ENCODE measurements around the gene MYH9.

The MYH9 gene

GRCh38 chr22:36304429-36304828 is 83.3 kb downstream of the MYH9 start:
- no peak for DNase-seq (ENCODE audit: low read depth, low spot score)
- TF ChIP-seq CTCF (IDR thresholded peaks at IDR 0.05; ENCODE audit: insufficient read depth, low read length, missing control alignments): no peak
- ChIA-PET CTCF (interaction anchor here (8.5 to 14.4 kb wide), 2 partner anchors 22 to 165 kb away, joined by 123 to 202 read pairs; no protein-coding TSS in a partner anchor), POLR2A (interaction anchor here (0.9 kb wide), 1 partner anchor 8 kb away, joined by 3 read pairs; no protein-coding TSS in a partner anchor)
- no peak overlapping the region for H3K4me3 ChIP-seq (ENCODE audit: low read depth, low read length)

- CTCF ChIA-PET: interaction anchor here (8.5 to 14.4 kb wide), 2 partner anchors 22 to 166 kb away, joined by 123 to 202 read pairs; no protein-coding TSS in a partner anchor
- DNase-seq (ENCODE audit: low read depth, low spot score): no peak
- TF ChIP-seq CTCF (IDR thresholded peaks at IDR 0.05; ENCODE audit: insufficient read depth, low read length, missing control alignments): no peak
- H3K4me3 ChIP-seq (ENCODE audit: low read depth, low read length): no peak overlapping the region
- POLR2A ChIA-PET: interaction anchor here (0.9 kb wide), 1 partner anchor 8 kb away, joined by 3 read pairs; no protein-coding TSS in a partner anchor
These were observed 83.9 kb downstream of the MYH9 start for GRCh38 chr22:36303874-36304273.

- TF ChIP-seq CTCF (IDR thresholded peaks at IDR 0.05; ENCODE audit: insufficient read depth, low read length, missing control alignments): no peak
- POLR2A ChIA-PET: no interaction called here
- no peak for DNase-seq (ENCODE audit: low read depth, low spot score)
- H3K4me3 ChIP-seq (ENCODE audit: low read depth, low read length): no peak overlapping the region
- CTCF ChIA-PET: interaction anchor here (1.2 to 14.4 kb wide), 6 partner anchors 10 to 184 kb away, joined by 4 to 202 read pairs (median 50); partner anchors contain the start of gene APOL2
These were observed 84.7 kb downstream of the MYH9 start for GRCh38 chr22:36303115-36303467.

GRCh38 chr22:36302439-36303114 is 85.2 kb downstream of the MYH9 start:
- TF ChIP-seq CTCF (IDR thresholded peaks at IDR 0.05; ENCODE audit: insufficient read depth, low read length, missing control alignments): no peak
- ChIA-PET CTCF (interaction anchor here (0.9 to 14.4 kb wide), 15 partner anchors 9 to 184 kb away, joined by 3 to 202 read pairs (median 5); partner anchors contain the start of gene APOL2), POLR2A (interaction anchor here (0.7 to 1.5 kb wide), 2 partner anchors 14 to 26 kb away, joined by 3 to 4 read pairs; no protein-coding TSS in a partner anchor)
- H3K4me3 ChIP-seq (ENCODE audit: low read depth, low read length): no peak overlapping the region
- no peak for DNase-seq (ENCODE audit: low read depth, low spot score)

GRCh38 chr22:36301851-36302250 is 85.9 kb downstream of the MYH9 start:
- ChIA-PET CTCF (interaction anchor here (0.9 to 14.4 kb wide), 19 partner anchors 9 to 185 kb away, joined by 3 to 202 read pairs (median 5); partner anchors contain the start of gene APOL2), POLR2A (interaction anchor here (0.7 to 1.5 kb wide), 2 partner anchors 13 to 27 kb away, joined by 3 to 4 read pairs; no protein-coding TSS in a partner anchor)
- peak; percentile 50 for DNase-seq (ENCODE audit: low read depth, low spot score)
- TF ChIP-seq CTCF (IDR thresholded peaks at IDR 0.05; ENCODE audit: insufficient read depth, low read length, missing control alignments): no peak
- H3K4me3 ChIP-seq (ENCODE audit: low read depth, low read length): no peak overlapping the region

GRCh38 chr22:36301384-36301828 is 86.4 kb downstream of the MYH9 start:
- TF ChIP-seq CTCF (IDR thresholded peaks at IDR 0.05; ENCODE audit: insufficient read depth, low read length, missing control alignments): peak; percentile 88
- CTCF ChIA-PET: interaction anchor here (0.6 to 14.4 kb wide), 23 partner anchors 8 to 185 kb away, joined by 3 to 202 read pairs (median 5); no protein-coding TSS in a partner anchor
- H3K4me3 ChIP-seq (ENCODE audit: low read depth, low read length): no peak overlapping the region
- POLR2A ChIA-PET: interaction anchor here (1.0 to 1.5 kb wide), 2 partner anchors 27 to 87 kb away, joined by 3 to 4 read pairs; partner anchors contain the start of gene MYH9
- no peak for DNase-seq (ENCODE audit: low read depth, low spot score)

Data from AG04449 (cell line).